LNCAP (cell line): ENCODE data around the gene LRRC14B.

Experiments
- CTCF ChIP-seq: fragments of 450-650 bp; IDR thresholded peaks from 2 replicates; pipeline ENCODE4 v1.5.1; 2017; ENCODE audit warnings: mild to moderate bottlenecking

Gene LRRC14B

GRCh38 chr5:172841-173251, 18.4 kb upstream of the LRRC14B start:
- TF ChIP-seq CTCF = no peak

- TF ChIP-seq CTCF = no peak
Measured at GRCh38 chr5:173392-174290, 17.7 kb upstream of the LRRC14B start.

GRCh38 chr5:174291-174600, 17.0 kb upstream of the LRRC14B start:
- no peak for TF ChIP-seq CTCF

- TF ChIP-seq CTCF = no peak
Measured at GRCh38 chr5:174876-175465, 16.3 kb upstream of the LRRC14B start.

- no peak for TF ChIP-seq CTCF
Measured at GRCh38 chr5:176296-176823, 14.9 kb upstream of the LRRC14B start.

GRCh38 chr5:178110-178509, 13.2 kb upstream of the LRRC14B start:
- TF ChIP-seq CTCF = no peak

GRCh38 chr5:179401-179800, 11.9 kb upstream of the LRRC14B start:
- TF ChIP-seq CTCF = no peak
